GM12892 (cell line): ENCODE data around the gene HMCN2. TPM values are rescaled to one million over a fixed set of nuclear protein-coding genes. Genes with fewer than 3 reads are reported as not detected.

Source experiments
- DNase-seq: peaks from one replicate; pipeline ENCODE4 v3.0.0; 2011; ENCODE audit not compliant: insufficient read length
- FAIRE-seq: peaks from 2 replicates; lab custom pipeline; 2011; peaks lifted over from hg19 to GRCh38; lab: Jason Lieb, UNC
- POLR2A ChIP-seq: IDR thresholded peaks from 2 replicates; pipeline ENCODE4 v1.6.1; 2011; ENCODE audit warnings: low read depth, low read length, control low read depth
- POLR2AphosphoS5 ChIP-seq: IDR thresholded peaks from 2 replicates; pipeline ENCODE4 v1.6.1; 2011; ENCODE audit warnings: low read depth, low read length, control low read depth
- TAF1 ChIP-seq: IDR thresholded peaks from 2 replicates; pipeline ENCODE4 v1.6.1; 2011; ENCODE audit warnings: low read depth, mild to moderate bottlenecking, control low read depth, low read length, borderline replicate concordance
- polyA plus RNA-seq: library from polyadenylated mRNA; unstranded; fragments of >200 nt; gene quantifications from one replicate; pipeline ENCODE4 v1.2.1, GENCODE V29; 2012; ENCODE audit warnings: missing spikeins, inconsistent platforms; ENCODE audit not compliant: missing spikeins

Gene HMCN2, protein sequence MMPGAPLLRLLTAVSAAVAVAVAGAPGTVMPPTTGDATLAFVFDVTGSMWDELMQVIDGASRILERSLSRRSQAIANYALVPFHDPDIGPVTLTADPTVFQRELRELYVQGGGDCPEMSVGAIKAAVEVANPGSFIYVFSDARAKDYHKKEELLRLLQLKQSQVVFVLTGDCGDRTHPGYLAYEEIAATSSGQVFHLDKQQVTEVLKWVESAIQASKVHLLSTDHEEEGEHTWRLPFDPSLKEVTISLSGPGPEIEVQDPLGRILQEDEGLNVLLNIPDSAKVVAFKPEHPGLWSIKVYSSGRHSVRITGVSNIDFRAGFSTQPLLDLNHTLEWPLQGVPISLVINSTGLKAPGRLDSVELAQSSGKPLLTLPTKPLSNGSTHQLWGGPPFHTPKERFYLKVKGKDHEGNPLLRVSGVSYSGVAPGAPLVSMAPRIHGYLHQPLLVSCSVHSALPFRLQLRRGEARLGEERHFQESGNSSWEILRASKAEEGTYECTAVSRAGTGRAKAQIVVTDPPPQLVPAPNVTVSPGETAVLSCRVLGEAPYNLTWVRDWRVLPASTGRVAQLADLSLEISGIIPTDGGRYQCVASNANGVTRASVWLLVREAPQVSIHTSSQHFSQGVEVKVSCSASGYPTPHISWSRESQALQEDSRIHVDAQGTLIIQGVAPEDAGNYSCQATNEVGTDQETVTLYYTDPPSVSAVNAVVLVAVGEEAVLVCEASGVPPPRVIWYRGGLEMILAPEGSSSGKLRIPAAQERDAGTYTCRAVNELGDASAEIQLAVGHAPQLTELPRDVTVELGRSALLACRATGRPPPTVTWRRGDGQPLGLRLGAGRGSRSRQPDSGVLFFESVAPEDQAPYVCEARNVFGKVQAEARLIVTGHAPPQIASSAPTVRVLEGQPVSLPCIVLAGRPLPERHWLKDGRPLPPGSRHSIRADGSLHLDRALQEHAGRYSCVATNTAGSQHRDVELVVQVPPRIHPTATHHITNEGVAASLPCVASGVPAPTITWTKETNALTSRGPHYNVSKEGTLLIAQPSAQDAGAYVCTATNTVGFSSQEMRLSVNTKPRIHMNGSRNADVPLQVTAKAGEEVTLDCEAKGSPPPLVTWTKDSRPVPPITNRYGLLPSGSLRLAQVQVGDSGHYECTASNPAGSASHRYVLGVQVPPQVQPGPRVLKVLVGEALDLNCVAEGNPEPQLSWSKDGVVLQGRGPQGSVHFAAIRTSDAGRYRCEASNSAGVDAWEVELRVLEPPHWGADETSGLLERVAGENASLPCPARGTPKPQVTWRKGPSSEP (N-terminal part only)
- polyA plus RNA-seq: 0.06 TPM

DNA sequence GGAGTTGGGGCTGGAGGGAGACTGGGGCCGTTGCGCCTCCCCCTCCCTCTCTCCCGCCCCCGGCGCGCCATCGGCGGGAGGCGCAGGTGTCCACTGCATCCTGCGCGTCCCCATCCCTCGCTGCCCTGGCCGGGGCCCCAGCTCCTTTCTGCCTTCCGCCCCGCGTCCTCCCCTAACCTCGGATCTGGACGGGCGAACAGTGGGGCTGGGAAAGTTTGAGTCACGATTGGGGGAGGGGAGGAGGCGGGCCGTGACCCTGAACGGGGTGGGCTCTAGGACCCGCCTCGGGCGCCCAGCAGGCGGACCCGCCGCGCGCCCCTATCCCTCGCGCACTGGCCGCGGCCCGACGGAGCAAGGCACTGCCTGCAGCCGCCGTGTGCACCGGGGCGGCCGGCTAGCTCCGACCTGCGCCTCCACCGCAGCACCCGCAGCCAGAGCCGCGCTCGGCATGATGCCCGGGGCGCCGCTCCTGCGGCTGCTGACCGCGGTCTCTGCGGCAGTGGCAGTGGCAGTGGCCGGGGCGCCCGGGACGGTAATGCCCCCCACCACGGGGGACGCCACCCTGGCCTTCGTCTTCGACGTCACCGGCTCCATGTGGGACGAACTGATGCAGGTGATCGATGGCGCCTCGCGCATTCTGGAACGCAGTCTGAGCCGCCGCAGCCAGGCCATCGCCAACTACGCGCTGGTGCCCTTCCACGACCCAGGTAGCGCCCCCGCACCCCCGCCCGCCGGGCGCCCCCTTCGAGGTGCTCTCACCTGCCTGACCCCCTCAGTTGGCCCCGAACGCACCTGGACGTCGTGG is at the start of gene HMCN2:
TSS of gene HMCN2 (plus strand) at position 330 of the 805 bp plus-strand sequence. CDS start at position 449, 119 bp downstream.
- no peak for FAIRE-seq

DNA sequence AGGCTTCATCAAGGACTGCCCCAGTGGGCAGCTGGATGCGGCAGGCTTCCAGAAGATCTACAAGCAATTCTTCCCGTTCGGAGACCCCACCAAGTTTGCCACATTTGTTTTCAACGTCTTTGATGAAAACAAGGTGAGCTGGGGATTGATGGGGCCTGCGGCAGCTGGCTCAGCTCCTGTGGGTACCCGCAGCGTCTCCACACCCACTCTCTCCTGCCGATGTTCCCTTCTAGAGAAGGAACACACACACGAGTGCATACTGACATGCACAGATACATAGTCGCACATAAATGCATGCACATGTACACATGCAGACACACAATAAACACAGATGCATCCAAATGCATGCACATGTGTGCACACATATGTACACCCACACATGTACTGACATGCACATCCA is 47.7 kb upstream of the HMCN2 start:
- DNase-seq: no peak
- no peak for FAIRE-seq
- TF ChIP-seq TAF1 (no peak), POLR2A (no peak), POLR2AphosphoS5 (no peak)

More for the DNA sequence above, at the start of gene HMCN2:
- TF ChIP-seq POLR2AphosphoS5 (no peak), TAF1 (no peak)
- no peak for DNase-seq

- FAIRE-seq: no peak
- no peak for TF ChIP-seq TAF1
- TF ChIP-seq POLR2AphosphoS5: no peak
- no peak for TF ChIP-seq POLR2A
- no peak for DNase-seq
These were observed 45.9 kb upstream of the HMCN2 start for GRCh38 chr9:130219661-130220096.

- FAIRE-seq: no peak
These were observed 45.2 kb upstream of the HMCN2 start for GRCh38 chr9:130220352-130220751.

GRCh38 chr9:130222833-130223232 is 42.7 kb upstream of the HMCN2 start:
- FAIRE-seq: no peak
- DNase-seq: no peak
- TF ChIP-seq POLR2AphosphoS5: no peak
- TF ChIP-seq TAF1: no peak
- no peak for TF ChIP-seq POLR2A

More at GRCh38 chr9:130220352-130220751, 45.2 kb upstream of the HMCN2 start:
- no peak for DNase-seq
- TF ChIP-seq POLR2AphosphoS5 (no peak), TAF1 (no peak), POLR2A (no peak)

DNA sequence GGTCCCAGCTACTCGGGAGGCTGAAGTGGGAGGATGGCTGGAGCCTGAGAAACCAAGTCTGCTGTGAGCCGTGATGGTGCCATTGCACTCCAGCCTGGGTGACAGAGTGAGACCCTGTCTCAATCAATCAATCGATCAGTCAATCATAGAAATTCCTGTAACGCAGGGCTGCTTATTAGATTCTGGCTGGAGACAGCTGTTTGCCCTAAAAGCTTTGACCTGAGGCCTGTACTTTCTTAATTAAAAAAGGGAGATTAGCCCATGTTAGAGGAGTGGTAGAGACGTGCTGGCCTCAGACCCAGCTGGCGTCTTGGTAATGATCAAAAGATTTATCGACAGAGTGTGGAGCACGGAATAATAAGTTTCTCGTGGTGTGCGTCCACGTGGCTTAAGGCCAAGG is 40.5 kb upstream of the HMCN2 start:
- TF ChIP-seq POLR2A (no peak), POLR2AphosphoS5 (no peak), TAF1 (no peak)
- FAIRE-seq: no peak
- no peak for DNase-seq

DNA sequence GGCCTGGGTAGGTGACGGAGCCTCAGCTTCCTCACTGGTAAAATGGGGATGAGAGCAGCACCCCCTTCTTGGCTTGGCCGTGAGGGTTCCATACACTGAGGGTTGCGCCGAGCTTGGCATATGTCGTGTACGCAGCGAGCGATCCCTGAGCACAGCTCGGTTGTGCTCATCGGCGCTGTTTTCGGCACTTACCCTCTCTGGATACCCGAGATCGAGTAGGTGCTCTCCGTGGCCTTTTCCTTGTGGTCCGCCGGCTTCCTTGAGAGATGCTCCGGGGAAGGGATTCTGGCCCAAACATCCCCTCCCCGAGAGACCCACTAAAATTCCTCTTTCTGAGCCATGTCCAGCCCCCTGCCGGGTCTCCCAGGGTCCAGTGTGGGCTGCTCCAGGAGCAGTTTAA is 40.0 kb upstream of the HMCN2 start:
- TF ChIP-seq POLR2AphosphoS5: no peak
- no peak for TF ChIP-seq TAF1
- no peak for TF ChIP-seq POLR2A
- DNase-seq (no peak), FAIRE-seq (no peak)

DNA sequence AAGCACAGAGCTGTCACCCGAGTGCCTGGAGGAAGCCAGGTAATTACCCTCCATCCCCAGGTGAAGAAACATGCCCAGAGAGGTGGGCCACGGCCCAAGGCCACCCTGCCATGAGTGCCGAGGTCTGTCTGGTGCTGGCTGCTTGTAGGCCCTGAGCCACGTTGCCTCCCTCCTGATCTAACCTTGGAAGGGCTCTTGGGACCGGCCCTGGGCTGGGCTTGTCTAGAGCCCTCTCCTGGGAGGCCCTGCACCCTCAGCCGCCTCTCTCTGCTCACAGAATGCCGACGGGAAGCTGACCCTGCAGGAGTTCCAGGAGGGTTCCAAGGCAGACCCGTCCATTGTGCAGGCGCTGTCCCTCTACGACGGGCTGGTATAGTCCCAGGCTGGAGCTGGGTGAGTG is 39.4 kb upstream of the HMCN2 start:
- DNase-seq (no peak), FAIRE-seq (no peak)
- TF ChIP-seq TAF1: no peak
- TF ChIP-seq POLR2A: no peak
- no peak for TF ChIP-seq POLR2AphosphoS5

GRCh38 chr9:130227833-130228232 is 37.7 kb upstream of the HMCN2 start:
- TF ChIP-seq POLR2A (no peak), POLR2AphosphoS5 (no peak), TAF1 (no peak)
- no peak for FAIRE-seq
- DNase-seq: no peak

DNA sequence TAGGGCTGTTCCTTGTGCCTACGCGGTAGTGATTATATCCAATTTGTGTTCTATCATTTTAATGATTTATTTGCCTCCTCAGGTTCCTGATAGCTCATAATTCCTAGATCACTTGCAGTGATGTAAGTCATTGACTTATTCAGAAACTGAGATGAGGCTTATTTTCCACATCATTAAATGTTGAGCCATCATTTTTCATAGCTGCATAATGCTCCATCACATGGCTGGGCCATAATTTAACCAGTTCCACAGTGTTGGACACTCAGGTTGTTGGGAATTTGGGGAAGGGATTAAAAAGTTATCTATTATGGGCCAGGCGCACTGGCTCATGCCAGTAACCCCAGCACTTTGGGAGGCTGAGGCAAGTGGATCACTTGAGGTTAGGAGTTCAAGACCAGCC is 35.8 kb upstream of the HMCN2 start:
- FAIRE-seq: no peak
- DNase-seq: no peak
- TF ChIP-seq TAF1: no peak
- TF ChIP-seq POLR2A: no peak
- TF ChIP-seq POLR2AphosphoS5: no peak
